ENCODE results near the gene SOX6.

Gene SOX6

GRCh38 chr11:16364254-16364653 lies 7.9 kb upstream of the SOX6 start:
- H3K9me3 ChIP-seq = no peaks in the 10 kb centered on the region
- no peaks in the 10 kb centered on the region for H3K36me3 ChIP-seq
- H3K4me3 ChIP-seq (ENCODE audit: low read depth in 1 of 2, low read length in 1 of 2) = no peak overlapping the region
- no peaks in the 10 kb centered on the region for H3K4me1 ChIP-seq (ENCODE audit: control insufficient read depth in 1 of 2, insufficient read depth in 1 of 2, low read depth in 1 of 2, low read length in 1 of 2)
- H3K27ac ChIP-seq = no peak overlapping the region
- H3K27me3 ChIP-seq = no peaks in the 10 kb centered on the region
- TF ChIP-seq CTCF (IDR thresholded peaks at IDR 0.05) = no peak

- no peaks in the 10 kb centered on the region for H3K27me3 ChIP-seq
- no peak overlapping the region for H3K4me3 ChIP-seq (ENCODE audit: low read depth in 1 of 2, low read length in 1 of 2)
- H3K4me1 ChIP-seq (ENCODE audit: control insufficient read depth in 1 of 2, insufficient read depth in 1 of 2, low read depth in 1 of 2, low read length in 1 of 2) = no peaks in the 10 kb centered on the region
- H3K27ac ChIP-seq = no peak overlapping the region
- no peaks in the 10 kb centered on the region for H3K36me3 ChIP-seq
- no peaks in the 10 kb centered on the region for H3K9me3 ChIP-seq
- no peak for TF ChIP-seq CTCF (IDR thresholded peaks at IDR 0.05)
Measured at GRCh38 chr11:16363706-16364105, 7.4 kb upstream of the SOX6 start.

GRCh38 chr11:16361108-16361865 lies 4.9 kb upstream of the SOX6 start:
- no peak for TF ChIP-seq CTCF (IDR thresholded peaks at IDR 0.05)
- Histone ChIP-seq H3K9me3 (no peaks in the 10 kb centered on the region), H3K27ac (no peak overlapping the region), H3K27me3 (no peaks in the 10 kb centered on the region), H3K4me3 (ENCODE audit: low read depth in 1 of 2, low read length in 1 of 2) (no peak overlapping the region), H3K36me3 (no peaks in the 10 kb centered on the region), H3K4me1 (ENCODE audit: control insufficient read depth in 1 of 2, insufficient read depth in 1 of 2, low read depth in 1 of 2, low read length in 1 of 2) (no peaks in the 10 kb centered on the region)

GRCh38 chr11:16359369-16359768 lies 3.0 kb upstream of the SOX6 start:
- Histone ChIP-seq H3K36me3 (no peaks in the 10 kb centered on the region), H3K27me3 (no peaks in the 10 kb centered on the region), H3K9me3 (no peaks in the 10 kb centered on the region), H3K27ac (no peak overlapping the region), H3K4me1 (ENCODE audit: control insufficient read depth in 1 of 2, insufficient read depth in 1 of 2, low read depth in 1 of 2, low read length in 1 of 2) (no peaks in the 10 kb centered on the region), H3K4me3 (ENCODE audit: low read depth in 1 of 2, low read length in 1 of 2) (no peak overlapping the region)
- no peak for TF ChIP-seq CTCF (IDR thresholded peaks at IDR 0.05)

GRCh38 chr11:16358726-16359125 lies 2.4 kb upstream of the SOX6 start:
- Histone ChIP-seq H3K27ac (no peak overlapping the region), H3K27me3 (no peaks in the 10 kb centered on the region), H3K36me3 (no peaks in the 10 kb centered on the region), H3K9me3 (no peaks in the 10 kb centered on the region), H3K4me1 (ENCODE audit: control insufficient read depth in 1 of 2, insufficient read depth in 1 of 2, low read depth in 1 of 2, low read length in 1 of 2) (no peaks in the 10 kb centered on the region), H3K4me3 (ENCODE audit: low read depth in 1 of 2, low read length in 1 of 2) (no peak overlapping the region)
- no peak for TF ChIP-seq CTCF (IDR thresholded peaks at IDR 0.05)
